Measurements from ENCODE around the gene LPP.

Gene LPP

DNA sequence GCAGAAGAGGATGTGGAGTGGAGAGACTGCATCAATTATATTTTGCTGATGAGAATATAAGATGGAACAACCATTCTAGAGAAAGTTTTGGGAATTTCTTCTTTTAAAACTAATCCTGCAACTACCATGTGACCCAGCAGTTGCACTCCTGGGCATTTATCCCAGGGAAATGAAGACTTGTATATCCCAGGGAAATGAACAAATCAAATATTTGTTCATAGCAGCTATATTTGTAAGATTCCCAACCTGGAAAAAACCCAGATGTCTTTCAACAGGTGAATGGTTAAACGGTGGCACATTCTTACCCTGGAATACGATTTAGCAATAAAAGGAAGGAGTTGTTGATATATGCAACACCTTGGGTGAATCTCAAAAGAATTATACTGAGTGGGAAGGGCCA is 632.5 kb downstream of the LPP start:
- Histone ChIP-seq H4K5ac (ENCODE audit: low read length) (no peak overlapping the region), H3K27ac (ENCODE audit: low read depth, low read length) (no peak overlapping the region), H3K9ac (ENCODE audit: low read length) (no peak overlapping the region), H3K56ac (ENCODE audit: low read length) (no peak overlapping the region), H2AK5ac (ENCODE audit: low read length) (no peak overlapping the region), H3K79me2 (ENCODE audit: control insufficient read depth, insufficient read depth, low read length) (no peaks in the 10 kb centered on the region), H3K79me1 (ENCODE audit: low read length) (no peaks in the 10 kb centered on the region), H3K27me3 (ENCODE audit: insufficient read depth, low read length, poor library complexity) (no peaks in the 10 kb centered on the region), H3K4ac (ENCODE audit: low read depth, low read length) (no peak overlapping the region), H3K36me3 (ENCODE audit: control insufficient read depth, insufficient read depth, low read length) (no peaks in the 10 kb centered on the region), H3K4me1 (ENCODE audit: control insufficient read depth, low read depth, low read length) (no peaks in the 10 kb centered on the region), H2BK15ac (replicated peaks; ENCODE audit: low read depth) (no peak overlapping the region), H4K8ac (ENCODE audit: low read depth, low read length) (no peak overlapping the region), H3K4me2 (ENCODE audit: low read length) (no peak overlapping the region), H3K4me3 (ENCODE audit: low read length) (no peak overlapping the region), H3K18ac (ENCODE audit: low read length) (no peak overlapping the region), H3K23ac (ENCODE audit: low read length) (no peak overlapping the region), H2BK5ac (ENCODE audit: low read length) (no peak overlapping the region), H2BK120ac (ENCODE audit: low read depth, low read length) (no peak overlapping the region)
- no CpG with 5 or more reads among the region's 2 CpGs for WGBS (ENCODE audit: extremely low coverage, insufficient coverage, low lambda C conversion rate)
- no peak for DNase-seq

DNA sequence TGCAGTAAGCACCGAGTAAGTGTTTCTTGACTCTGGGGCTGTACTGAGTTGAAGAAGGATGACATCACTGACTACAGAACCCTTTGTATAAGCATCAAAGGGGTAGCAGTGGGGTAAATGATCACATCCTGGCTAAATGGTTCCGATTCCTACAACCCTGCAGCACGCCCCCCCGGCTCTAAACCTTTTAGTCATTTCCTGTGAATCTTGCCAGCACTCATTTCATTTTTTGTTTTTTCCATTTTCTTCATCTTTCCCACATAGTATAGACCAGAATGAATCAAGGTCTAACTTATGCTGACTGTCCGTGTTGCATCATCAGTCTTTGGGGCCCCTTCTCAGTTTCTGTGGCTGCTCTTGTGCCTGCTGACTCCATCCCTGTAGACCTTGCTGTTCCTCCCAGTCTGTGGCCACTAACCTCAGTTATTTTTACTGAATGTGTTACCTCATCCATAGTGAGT is 634.7 kb downstream of the LPP start:
- no CpG with 5 or more reads among the region's 5 CpGs for WGBS (ENCODE audit: extremely low coverage, insufficient coverage, low lambda C conversion rate)
- Histone ChIP-seq H2AK5ac (ENCODE audit: low read length) (no peak overlapping the region), H3K4me1 (ENCODE audit: control insufficient read depth, low read depth, low read length) (no peaks in the 10 kb centered on the region), H3K56ac (ENCODE audit: low read length) (no peak overlapping the region), H4K8ac (ENCODE audit: low read depth, low read length) (no peak overlapping the region), H3K27me3 (ENCODE audit: insufficient read depth, low read length, poor library complexity) (no peaks in the 10 kb centered on the region), H2BK5ac (ENCODE audit: low read length) (no peak overlapping the region), H2BK120ac (ENCODE audit: low read depth, low read length) (no peak overlapping the region), H3K23ac (ENCODE audit: low read length) (no peak overlapping the region), H3K9ac (ENCODE audit: low read length) (no peak overlapping the region), H3K4me3 (ENCODE audit: low read length) (no peak overlapping the region), H3K79me2 (ENCODE audit: control insufficient read depth, insufficient read depth, low read length) (no peaks in the 10 kb centered on the region), H4K5ac (ENCODE audit: low read length) (no peak overlapping the region), H3K79me1 (ENCODE audit: low read length) (no peaks in the 10 kb centered on the region), H3K4me2 (ENCODE audit: low read length) (no peak overlapping the region), H3K18ac (ENCODE audit: low read length) (no peak overlapping the region), H3K4ac (ENCODE audit: low read depth, low read length) (no peak overlapping the region), H2BK15ac (replicated peaks; ENCODE audit: low read depth) (no peak overlapping the region), H3K27ac (ENCODE audit: low read depth, low read length) (no peak overlapping the region), H3K36me3 (ENCODE audit: control insufficient read depth, insufficient read depth, low read length) (no peaks in the 10 kb centered on the region)
- peak; percentile 60 for DNase-seq

DNA sequence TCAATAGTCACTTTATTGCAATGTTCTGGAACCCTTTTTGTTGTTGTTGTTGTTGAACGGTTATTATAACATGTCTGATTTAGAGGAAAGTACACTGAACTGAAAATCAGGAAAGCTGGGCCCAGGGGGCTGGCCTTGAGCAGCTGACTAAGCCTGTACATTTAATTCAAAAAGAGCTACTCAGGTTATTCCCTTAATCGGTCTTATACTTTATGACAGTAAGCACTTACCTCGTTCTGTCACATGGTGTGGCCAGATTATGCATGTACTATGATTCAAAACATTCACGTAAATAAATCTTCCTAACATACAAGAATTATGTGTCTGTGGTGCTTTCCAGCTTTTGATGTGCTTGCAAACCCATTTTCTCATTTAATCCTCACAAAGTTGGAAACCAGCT is 635.3 kb downstream of the LPP start:
- no peak for DNase-seq
- Histone ChIP-seq H2BK120ac (ENCODE audit: low read depth, low read length) (no peak overlapping the region), H4K8ac (ENCODE audit: low read depth, low read length) (no peak overlapping the region), H3K36me3 (ENCODE audit: control insufficient read depth, insufficient read depth, low read length) (no peaks in the 10 kb centered on the region), H3K4me3 (ENCODE audit: low read length) (no peak overlapping the region), H3K56ac (ENCODE audit: low read length) (no peak overlapping the region), H3K23ac (ENCODE audit: low read length) (no peak overlapping the region), H4K5ac (ENCODE audit: low read length) (no peak overlapping the region), H3K4ac (ENCODE audit: low read depth, low read length) (no peak overlapping the region), H3K79me2 (ENCODE audit: control insufficient read depth, insufficient read depth, low read length) (no peaks in the 10 kb centered on the region), H2BK5ac (ENCODE audit: low read length) (no peak overlapping the region), H2BK15ac (replicated peaks; ENCODE audit: low read depth) (no peak overlapping the region), H3K27me3 (ENCODE audit: insufficient read depth, low read length, poor library complexity) (no peaks in the 10 kb centered on the region), H3K4me1 (ENCODE audit: control insufficient read depth, low read depth, low read length) (no peaks in the 10 kb centered on the region), H2AK5ac (ENCODE audit: low read length) (no peak overlapping the region), H3K9ac (ENCODE audit: low read length) (no peak overlapping the region), H3K4me2 (ENCODE audit: low read length) (no peak overlapping the region), H3K27ac (ENCODE audit: low read depth, low read length) (no peak overlapping the region), H3K18ac (ENCODE audit: low read length) (no peak overlapping the region), H3K79me1 (ENCODE audit: low read length) (no peaks in the 10 kb centered on the region)
- no CpG with 5 or more reads among the region's 4 CpGs for WGBS (ENCODE audit: extremely low coverage, insufficient coverage, low lambda C conversion rate)

DNA sequence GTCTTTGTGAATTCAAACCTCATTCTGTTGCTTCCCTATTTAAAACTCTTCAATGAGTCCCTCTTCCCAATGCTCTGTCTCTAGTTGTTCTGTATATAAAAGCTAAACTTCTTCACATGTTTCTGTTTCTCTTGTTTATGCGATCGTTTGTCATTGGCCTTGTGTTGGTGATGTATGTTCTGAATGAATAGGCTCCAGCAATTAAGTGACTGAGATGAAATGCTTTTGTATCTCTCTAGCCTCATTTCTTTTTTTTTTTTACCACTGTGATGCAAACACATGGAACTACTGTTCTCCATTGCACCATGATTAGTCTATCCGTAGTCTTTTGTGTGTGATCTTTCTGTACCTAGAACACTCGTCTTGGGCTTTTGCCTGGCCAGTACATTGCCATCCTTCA is 637.4 kb downstream of the LPP start:
- H3K27ac ChIP-seq (ENCODE audit: low read depth, low read length) = no peak overlapping the region
- H2BK15ac ChIP-seq (replicated peaks; ENCODE audit: low read depth) = no peak overlapping the region
- H3K27me3 ChIP-seq (ENCODE audit: insufficient read depth, low read length, poor library complexity) = no peaks in the 10 kb centered on the region
- H3K79me1 ChIP-seq (ENCODE audit: low read length) = no peaks in the 10 kb centered on the region
- WGBS (ENCODE audit: extremely low coverage, insufficient coverage, low lambda C conversion rate) = no CpG with 5 or more reads among the region's 4 CpGs
- H2BK5ac ChIP-seq (ENCODE audit: low read length) = no peak overlapping the region
- H2BK120ac ChIP-seq (ENCODE audit: low read depth, low read length) = no peak overlapping the region
- no peaks in the 10 kb centered on the region for H3K79me2 ChIP-seq (ENCODE audit: control insufficient read depth, insufficient read depth, low read length)
- H3K18ac ChIP-seq (ENCODE audit: low read length) = no peak overlapping the region
- no peak overlapping the region for H2AK5ac ChIP-seq (ENCODE audit: low read length)
- no peak for DNase-seq
- H4K8ac ChIP-seq (ENCODE audit: low read depth, low read length) = no peak overlapping the region
- no peak overlapping the region for H4K5ac ChIP-seq (ENCODE audit: low read length)
- H3K23ac ChIP-seq (ENCODE audit: low read length) = no peak overlapping the region
- no peak overlapping the region for H3K9ac ChIP-seq (ENCODE audit: low read length)
- no peak overlapping the region for H3K4ac ChIP-seq (ENCODE audit: low read depth, low read length)
- no peaks in the 10 kb centered on the region for H3K36me3 ChIP-seq (ENCODE audit: control insufficient read depth, insufficient read depth, low read length)
- H3K4me1 ChIP-seq (ENCODE audit: control insufficient read depth, low read depth, low read length) = no peaks in the 10 kb centered on the region
- no peak overlapping the region for H3K4me2 ChIP-seq (ENCODE audit: low read length)
- no peak overlapping the region for H3K56ac ChIP-seq (ENCODE audit: low read length)
- no peak overlapping the region for H3K4me3 ChIP-seq (ENCODE audit: low read length)

DNA sequence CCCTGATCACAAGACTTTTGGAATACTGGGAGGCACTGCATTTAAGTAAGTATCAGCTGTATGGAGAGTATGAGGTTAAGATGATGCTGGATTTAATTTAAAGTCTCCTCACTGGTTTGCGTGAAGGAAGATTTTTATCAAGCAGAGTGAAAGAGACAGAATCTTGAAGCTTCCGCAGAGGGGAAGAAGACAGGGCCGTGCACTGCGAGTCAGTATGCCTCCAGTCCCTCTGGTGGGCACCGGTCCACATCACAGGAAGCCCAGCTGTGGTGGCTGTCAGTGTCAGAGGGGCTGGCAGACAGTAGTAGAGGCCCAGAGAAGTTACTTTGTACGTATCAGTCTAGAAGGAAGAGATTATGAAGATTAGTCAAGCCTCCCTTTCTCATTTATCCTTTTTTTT is 638.8 kb downstream of the LPP start:
- Histone ChIP-seq H4K5ac (ENCODE audit: low read length) (no peak overlapping the region), H3K27ac (ENCODE audit: low read depth, low read length) (no peak overlapping the region), H3K56ac (ENCODE audit: low read length) (no peak overlapping the region)

DNA sequence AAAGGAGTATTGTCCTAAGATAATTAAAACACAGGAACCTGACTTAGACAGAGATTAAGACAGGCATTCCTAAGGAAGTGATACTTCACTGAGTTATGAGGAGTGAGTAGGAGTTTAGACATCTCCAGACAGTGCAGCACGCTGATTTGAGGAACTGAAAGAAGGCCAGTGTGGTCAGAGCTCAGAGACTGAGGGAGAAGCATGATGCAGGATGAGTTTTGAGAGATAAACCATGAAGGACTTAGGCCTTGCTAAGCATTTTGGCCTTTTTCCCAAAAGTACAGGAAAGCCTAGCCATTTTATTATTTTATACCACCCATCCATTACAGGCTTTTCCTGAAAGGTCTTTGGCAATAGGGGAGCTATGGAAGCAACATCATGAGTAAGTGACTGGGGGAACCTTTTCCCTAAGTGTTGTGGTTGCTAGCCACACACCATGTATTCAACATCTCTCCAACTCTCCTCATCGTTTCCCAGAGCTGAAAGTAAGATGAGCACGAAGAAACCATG is 642.2 kb downstream of the LPP start:
- no peak overlapping the region for H2BK5ac ChIP-seq (ENCODE audit: low read length)
- H3K4me1 ChIP-seq (ENCODE audit: control insufficient read depth, low read depth, low read length) = peaks cover 8% of the 10 kb centered on the region
- no peak overlapping the region for H3K4me2 ChIP-seq (ENCODE audit: low read length)
- no peak overlapping the region for H2BK120ac ChIP-seq (ENCODE audit: low read depth, low read length)
- H3K4ac ChIP-seq (ENCODE audit: low read depth, low read length) = no peak overlapping the region
- H3K18ac ChIP-seq (ENCODE audit: low read length) = no peak overlapping the region
- H2AK5ac ChIP-seq (ENCODE audit: low read length) = no peak overlapping the region
- H3K9ac ChIP-seq (ENCODE audit: low read length) = no peak overlapping the region
- WGBS (ENCODE audit: extremely low coverage, insufficient coverage, low lambda C conversion rate) = no CpG with 5 or more reads among the region's 3 CpGs
- no peak overlapping the region for H4K5ac ChIP-seq (ENCODE audit: low read length)
- H3K56ac ChIP-seq (ENCODE audit: low read length) = no peak overlapping the region
- H3K79me2 ChIP-seq (ENCODE audit: control insufficient read depth, insufficient read depth, low read length) = no peaks in the 10 kb centered on the region
- H3K23ac ChIP-seq (ENCODE audit: low read length) = no peak overlapping the region
- no peaks in the 10 kb centered on the region for H3K36me3 ChIP-seq (ENCODE audit: control insufficient read depth, insufficient read depth, low read length)
- DNase-seq = no peak
- H4K8ac ChIP-seq (ENCODE audit: low read depth, low read length) = no peak overlapping the region
- H3K79me1 ChIP-seq (ENCODE audit: low read length) = no peaks in the 10 kb centered on the region
- no peak overlapping the region for H3K4me3 ChIP-seq (ENCODE audit: low read length)
- no peak overlapping the region for H3K27ac ChIP-seq (ENCODE audit: low read depth, low read length)
- no peaks in the 10 kb centered on the region for H3K27me3 ChIP-seq (ENCODE audit: insufficient read depth, low read length, poor library complexity)
- H2BK15ac ChIP-seq (replicated peaks; ENCODE audit: low read depth) = no peak overlapping the region

More for the DNA sequence above, 638.8 kb downstream of the LPP start:
- no peak overlapping the region for H2BK120ac ChIP-seq (ENCODE audit: low read depth, low read length)
- peaks cover 8% of the 10 kb centered on the region for H3K4me1 ChIP-seq (ENCODE audit: control insufficient read depth, low read depth, low read length)
- no peaks in the 10 kb centered on the region for H3K79me2 ChIP-seq (ENCODE audit: control insufficient read depth, insufficient read depth, low read length)
- H3K18ac ChIP-seq (ENCODE audit: low read length) = no peak overlapping the region
- peak; percentile 45 for DNase-seq
- no peaks in the 10 kb centered on the region for H3K36me3 ChIP-seq (ENCODE audit: control insufficient read depth, insufficient read depth, low read length)
- no peak overlapping the region for H3K23ac ChIP-seq (ENCODE audit: low read length)
- H3K4me3 ChIP-seq (ENCODE audit: low read length) = no peak overlapping the region
- no peaks in the 10 kb centered on the region for H3K79me1 ChIP-seq (ENCODE audit: low read length)
- no peak overlapping the region for H3K9ac ChIP-seq (ENCODE audit: low read length)
- no peak overlapping the region for H3K4ac ChIP-seq (ENCODE audit: low read depth, low read length)
- no peak overlapping the region for H4K8ac ChIP-seq (ENCODE audit: low read depth, low read length)
- WGBS (ENCODE audit: extremely low coverage, insufficient coverage, low lambda C conversion rate) = no CpG with 5 or more reads among the region's 6 CpGs
- H2AK5ac ChIP-seq (ENCODE audit: low read length) = no peak overlapping the region
- no peak overlapping the region for H2BK5ac ChIP-seq (ENCODE audit: low read length)
- no peak overlapping the region for H3K4me2 ChIP-seq (ENCODE audit: low read length)
- no peak overlapping the region for H2BK15ac ChIP-seq (replicated peaks; ENCODE audit: low read depth)
- no peaks in the 10 kb centered on the region for H3K27me3 ChIP-seq (ENCODE audit: insufficient read depth, low read length, poor library complexity)
